ENCODE data around the gene CAP1.

CAP1 gene

GRCh38 chr1:40095806-40096205, 55.3 kb downstream of the CAP1 start:
- DNase-seq (ENCODE audit: low read depth in 2 of 2), result no peak

GRCh38 chr1:40096646-40096976, 56.1 kb downstream of the CAP1 start:
- DNase-seq (ENCODE audit: low read depth in 2 of 2), result no peak

- DNase-seq (ENCODE audit: low read depth in 2 of 2), result peak; percentile 64 to 75
These were observed 56.7 kb downstream of the CAP1 start, which contains the start of gene PPT1 for GRCh38 chr1:40096977-40097782. Gene PPT1, minus strand, starts transcription at chr1:40097252. Its CDS starts 14 bp downstream, at chr1:40097238.

- DNase-seq (ENCODE audit: low read depth in 2 of 2), result no peak
These were observed 61.5 kb downstream of the CAP1 start for GRCh38 chr1:40102038-40102437.

- no peak for DNase-seq (ENCODE audit: low read depth in 2 of 2)
These were observed 62.4 kb downstream of the CAP1 start for GRCh38 chr1:40102896-40103295.

GRCh38 chr1:40105028-40105427, 64.5 kb downstream of the CAP1 start:
- DNase-seq (ENCODE audit: low read depth in 2 of 2), result no peak

- no peak for DNase-seq (ENCODE audit: low read depth in 2 of 2)
These were observed 66.9 kb downstream of the CAP1 start for GRCh38 chr1:40107290-40107959.

- no peak for DNase-seq (ENCODE audit: low read depth in 2 of 2)
These were observed 69.9 kb downstream of the CAP1 start for GRCh38 chr1:40110389-40110788.

GRCh38 chr1:40114400-40114799, 73.9 kb downstream of the CAP1 start:
- DNase-seq (ENCODE audit: low read depth in 2 of 2), result no peak

- DNase-seq (ENCODE audit: low read depth in 2 of 2), result no peak
These were observed 79.6 kb downstream of the CAP1 start for GRCh38 chr1:40120128-40120527.
